ENCODE measurements around the gene TXK.

Gene TXK

GRCh38 chr4:48133669-48134068 lies 381 bp downstream of the TXK start:
- DNase-seq = no peak

DNA sequence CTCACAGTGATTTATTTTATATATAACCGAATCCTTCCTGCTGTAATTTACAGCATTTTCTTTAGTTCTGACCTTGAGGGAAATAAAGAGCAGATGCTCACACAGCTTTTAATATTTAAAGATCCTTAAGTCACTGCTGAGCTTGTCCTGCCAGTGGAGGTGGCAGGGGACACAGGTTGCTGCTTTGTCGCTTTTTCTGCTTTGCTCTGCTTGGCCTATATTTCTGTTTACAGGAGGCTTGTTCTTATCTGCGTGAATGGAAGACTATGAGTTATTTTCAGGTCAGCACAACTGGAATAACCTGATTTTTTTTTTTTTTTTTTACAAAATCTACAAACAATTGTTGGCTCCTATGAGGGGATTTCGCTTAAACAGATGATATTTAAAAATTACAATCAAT lies 2.3 kb downstream of the TXK start:
- DNase-seq = no peak

DNA sequence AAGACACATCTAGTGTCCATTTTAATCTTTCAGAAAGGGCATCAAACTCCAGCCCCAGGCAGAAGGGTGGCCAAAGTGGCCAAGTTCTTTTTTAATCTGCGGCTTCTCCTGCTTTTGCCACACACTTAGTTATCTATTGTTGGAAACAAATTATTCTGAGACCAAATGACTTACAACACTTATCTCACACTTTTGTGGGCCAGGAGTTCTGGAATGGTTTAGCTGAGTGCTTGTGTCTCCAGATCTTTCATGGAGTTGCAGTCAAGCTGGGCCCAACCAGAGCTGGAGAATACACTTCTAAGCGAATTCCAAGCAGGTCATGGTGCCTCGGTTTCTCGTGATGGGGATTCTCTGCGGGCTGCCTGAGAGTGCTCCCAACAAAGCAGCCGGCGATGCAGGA lies 4.0 kb downstream of the TXK start:
- DNase-seq = no peak

GRCh38 chr4:48129307-48130014 lies 4.6 kb downstream of the TXK start:
- no peak for DNase-seq

- peak; percentile 45 for DNase-seq
Measured at GRCh38 chr4:48127682-48128404, 6.2 kb downstream of the TXK start.

GRCh38 chr4:48127231-48127630 lies 6.8 kb downstream of the TXK start:
- no peak for DNase-seq

- no peak for DNase-seq
Measured at GRCh38 chr4:48126621-48127020, 7.4 kb downstream of the TXK start.

GRCh38 chr4:48124870-48125269 lies 9.2 kb downstream of the TXK start:
- DNase-seq = no peak

- DNase-seq = no peak
Measured at GRCh38 chr4:48122756-48123155, 11.3 kb downstream of the TXK start.

DNA sequence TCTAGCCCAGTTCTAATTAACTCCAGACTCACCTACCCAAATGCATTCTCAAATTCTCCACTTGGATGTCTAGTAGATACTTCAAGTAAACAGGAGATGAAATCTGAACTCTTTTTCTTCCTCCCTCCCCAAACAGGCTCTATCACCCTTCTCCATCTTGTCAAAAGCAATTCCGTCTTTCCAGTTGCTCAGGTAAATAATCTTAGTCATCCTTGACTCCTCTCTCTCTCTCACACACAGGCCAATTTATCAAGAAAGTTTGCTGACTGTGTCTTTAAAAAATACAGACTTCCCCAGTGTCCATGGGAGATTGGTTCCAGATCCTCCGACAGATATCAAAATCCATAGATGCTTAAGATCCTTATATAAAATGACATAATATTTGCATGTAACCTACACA lies 12.9 kb downstream of the TXK start:
- DNase-seq = no peak

DNA sequence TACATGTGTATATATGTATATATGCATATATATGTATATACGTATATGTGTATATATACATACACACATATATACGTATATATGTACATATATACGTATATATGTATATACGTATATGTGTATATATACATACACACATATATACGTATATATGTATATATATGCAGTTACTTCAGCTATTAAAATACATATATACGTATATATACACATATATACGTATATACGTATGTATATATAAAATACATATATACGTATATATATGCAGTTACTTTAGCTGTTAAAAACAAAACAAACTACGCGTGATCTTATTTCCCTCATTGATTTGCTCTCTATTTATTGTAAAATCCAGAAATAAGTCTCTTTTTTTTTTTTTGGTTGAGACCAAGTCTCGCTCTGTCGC lies 13.9 kb downstream of the TXK start:
- DNase-seq = no peak

DNA sequence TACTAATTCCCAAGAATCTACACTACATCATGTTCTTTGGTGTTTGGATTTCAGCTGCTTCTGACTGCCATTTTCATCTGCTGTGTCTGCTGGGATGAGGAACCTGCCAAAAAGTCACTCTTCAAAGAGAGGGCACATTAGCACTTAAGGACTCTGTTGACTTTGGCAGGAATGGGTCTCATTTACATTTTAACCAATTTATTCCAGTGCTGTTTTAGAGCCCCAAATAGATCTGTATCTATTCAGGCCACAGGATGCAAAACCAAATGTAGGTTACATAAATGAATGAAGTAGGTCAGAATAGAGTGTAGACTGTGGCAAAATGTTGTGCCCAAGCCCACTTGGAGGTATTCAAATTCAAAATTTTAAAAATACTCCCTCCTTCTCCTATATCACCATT lies 14.4 kb downstream of the TXK start:
- DNase-seq = no peak

- no peak for DNase-seq
Measured at GRCh38 chr4:48118081-48118480, 16.0 kb downstream of the TXK start.

DNA sequence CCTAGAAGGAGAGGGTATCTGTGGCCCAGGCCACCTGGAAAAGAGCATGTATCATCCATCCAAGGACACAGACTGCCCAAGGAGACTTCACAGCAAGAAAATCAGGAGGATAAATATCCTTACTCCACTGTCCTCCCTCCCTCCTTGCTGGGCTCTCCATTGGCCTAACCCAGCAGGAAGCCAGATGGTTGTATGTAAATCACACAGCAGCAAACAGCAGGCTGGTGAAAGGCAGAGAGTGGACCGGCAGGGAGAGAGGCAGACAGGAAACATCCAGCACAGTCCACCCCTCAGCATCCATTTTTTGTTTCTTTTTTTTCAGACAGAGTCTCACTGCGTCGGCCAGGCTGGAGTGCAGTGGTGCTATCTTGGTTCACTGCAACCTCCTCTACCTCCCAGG lies 17.5 kb downstream of the TXK start:
- no peak for DNase-seq

GRCh38 chr4:48114412-48114811 lies 19.6 kb downstream of the TXK start:
- DNase-seq = no peak

DNA sequence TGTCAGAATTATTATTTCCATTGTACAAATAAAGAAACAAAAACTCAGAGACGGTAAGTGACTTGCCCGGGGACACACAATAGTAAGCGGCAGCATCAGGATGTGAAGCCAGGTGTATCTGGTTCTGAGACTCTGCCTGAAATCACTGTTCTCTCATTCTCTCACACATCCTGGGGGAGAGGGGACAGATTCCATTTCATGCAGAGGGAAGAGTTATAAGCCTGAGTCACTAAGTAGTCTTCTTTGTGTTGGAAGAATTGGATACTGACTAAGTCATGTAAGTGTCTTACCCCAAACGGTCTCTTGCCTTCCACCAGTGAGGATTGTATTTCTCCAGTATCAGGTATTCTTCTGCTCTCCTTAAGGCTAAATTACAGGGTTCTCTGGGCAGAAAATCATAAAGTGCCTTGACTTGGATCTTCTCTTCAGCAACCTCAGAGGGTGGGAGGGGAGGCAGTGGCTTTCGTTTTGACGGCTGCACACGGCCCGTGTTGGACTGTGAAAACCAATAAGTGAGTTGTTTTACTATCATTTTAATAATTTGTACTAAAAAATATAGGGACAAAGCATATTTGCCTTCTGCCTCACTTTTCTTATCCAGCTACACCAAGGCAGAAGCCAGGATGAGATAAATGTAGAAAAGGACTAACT lies 21.9 kb downstream of the TXK start:
- DNase-seq = no peak

DNA sequence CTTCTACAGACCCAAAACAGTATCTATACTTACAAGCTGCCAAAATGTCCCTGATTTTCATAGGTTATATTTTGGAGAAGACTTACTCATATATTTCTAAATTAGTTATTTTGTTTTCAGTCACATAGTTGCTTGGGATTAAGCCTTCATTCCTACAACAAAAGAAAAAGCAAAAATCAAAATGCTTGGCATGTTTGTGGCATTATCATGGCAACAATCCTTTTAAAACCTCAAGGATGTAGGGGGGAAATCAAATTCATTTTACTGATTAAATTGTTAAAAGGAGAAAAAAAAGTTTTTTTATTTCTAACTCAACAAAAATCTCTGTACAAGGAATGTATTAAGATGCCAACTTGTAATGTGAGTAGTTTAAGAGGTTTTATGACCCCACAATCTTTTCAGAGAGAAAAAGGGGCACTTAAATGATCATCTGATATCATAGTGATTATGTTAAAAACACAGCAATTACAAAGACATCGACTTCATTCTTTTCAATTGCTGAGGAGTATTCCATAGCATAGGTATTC lies 23.5 kb downstream of the TXK start:
- no peak for DNase-seq

DNA sequence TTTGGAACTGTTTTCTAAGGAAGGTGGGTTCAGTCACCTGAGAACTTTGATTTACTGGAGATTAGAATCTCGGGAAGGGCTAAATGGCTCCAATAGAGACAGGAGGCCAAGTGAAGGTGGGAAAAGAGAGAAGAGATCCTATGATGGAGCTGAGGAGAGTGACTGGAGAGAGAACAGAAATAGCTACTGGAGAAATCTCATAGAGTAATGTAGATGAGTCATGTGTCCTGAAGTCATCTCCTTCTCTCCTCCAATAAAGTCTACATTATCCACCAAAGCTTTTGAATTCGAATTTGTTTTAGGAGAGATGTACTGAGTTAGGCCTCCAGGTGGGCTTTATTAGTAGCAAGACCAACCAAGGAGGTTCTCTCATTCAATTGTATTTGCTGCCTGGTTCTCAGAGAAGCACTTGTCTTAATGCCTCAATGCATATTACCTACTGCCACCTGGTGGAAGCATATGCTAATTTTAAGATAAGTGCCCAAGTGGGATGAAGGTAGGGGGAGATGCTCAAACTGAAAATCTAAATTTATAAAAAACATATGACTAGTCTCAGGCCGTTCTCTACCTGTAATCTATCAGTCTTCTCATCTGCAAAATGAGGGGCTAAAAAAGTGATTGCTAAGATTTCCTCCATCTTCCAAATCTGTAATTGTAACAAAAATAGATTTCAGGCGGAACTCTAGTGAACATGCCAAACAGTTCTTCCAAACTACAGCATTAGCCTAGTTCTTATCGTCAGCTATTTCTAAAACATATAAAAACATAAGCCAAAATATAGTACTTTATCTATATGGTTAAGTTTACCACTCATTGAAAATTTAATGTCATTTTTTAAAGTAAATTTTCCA lies 24.4 kb downstream of the TXK start:
- no peak for DNase-seq

- no peak for DNase-seq
Measured at GRCh38 chr4:48108309-48109073, 25.6 kb downstream of the TXK start.

DNA sequence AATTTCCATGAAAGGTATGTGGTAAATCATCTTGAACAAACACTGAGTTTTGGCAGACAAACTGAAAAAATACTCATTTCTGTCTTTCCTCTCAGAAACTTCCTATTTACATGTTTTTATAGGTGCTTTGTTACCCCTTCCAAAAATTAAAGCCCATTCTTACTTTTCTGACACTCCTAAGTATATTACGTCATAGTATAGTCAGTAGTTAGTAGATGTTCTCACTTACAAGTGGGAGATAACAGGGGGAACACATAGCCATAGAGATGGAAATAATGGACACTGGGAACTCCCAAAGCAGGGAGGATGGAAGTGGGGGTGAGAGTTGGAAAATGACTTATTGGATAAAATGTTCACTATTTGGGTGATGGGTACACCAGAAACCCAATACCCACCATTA lies 28.8 kb downstream of the TXK start:
- no peak for DNase-seq

DNA sequence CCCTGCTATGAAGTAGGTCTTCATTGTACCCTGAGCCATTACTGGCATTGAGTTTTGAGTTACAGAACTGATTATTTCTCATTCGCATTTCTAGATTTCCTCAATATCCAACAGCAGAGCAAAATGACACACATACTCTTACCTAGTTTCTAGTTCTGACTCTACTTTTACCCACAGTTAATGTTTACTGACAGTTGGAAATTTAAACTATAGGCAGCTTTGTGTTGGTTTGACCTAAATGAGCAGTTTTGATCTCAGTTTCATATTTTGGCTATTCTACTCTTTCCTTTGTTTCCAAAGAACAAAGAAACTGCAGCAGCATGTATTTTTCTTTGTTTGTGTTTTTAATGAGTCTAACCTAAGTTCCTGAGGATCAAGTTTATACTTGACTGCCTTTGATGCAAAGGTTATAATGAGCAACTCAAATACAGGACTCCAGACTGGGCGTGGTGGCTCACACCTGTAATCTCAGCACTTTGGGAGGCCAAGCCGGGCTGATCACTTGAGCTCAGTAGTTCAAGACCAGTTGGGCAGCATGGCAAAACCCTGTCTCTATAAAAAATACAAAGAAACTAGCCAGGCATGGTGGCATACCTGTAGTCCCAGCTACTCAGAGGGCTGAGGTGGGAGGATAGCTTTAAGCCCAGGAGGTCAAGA lies 30.4 kb downstream of the TXK start:
- no peak for DNase-seq

GRCh38 chr4:48102303-48102702 lies 31.7 kb downstream of the TXK start:
- no peak for DNase-seq
